ENCODE data around the gene TAF11L11.
"Not testable (repeated sequence)": the region's sequence is repeated elsewhere in the genome, so short reads cannot be mapped to it uniquely, and the experiment has no call there.

Gene TAF11L11

GRCh38 chr5:17603880-17604279, at the start of gene TAF11L11:
Gene TAF11L11 (plus strand): TSS chr5:17604183.
- FAIRE-seq; DNase-seq (ENCODE audit: insufficient read length, low spot score): not testable (repeated sequence)

DNA sequence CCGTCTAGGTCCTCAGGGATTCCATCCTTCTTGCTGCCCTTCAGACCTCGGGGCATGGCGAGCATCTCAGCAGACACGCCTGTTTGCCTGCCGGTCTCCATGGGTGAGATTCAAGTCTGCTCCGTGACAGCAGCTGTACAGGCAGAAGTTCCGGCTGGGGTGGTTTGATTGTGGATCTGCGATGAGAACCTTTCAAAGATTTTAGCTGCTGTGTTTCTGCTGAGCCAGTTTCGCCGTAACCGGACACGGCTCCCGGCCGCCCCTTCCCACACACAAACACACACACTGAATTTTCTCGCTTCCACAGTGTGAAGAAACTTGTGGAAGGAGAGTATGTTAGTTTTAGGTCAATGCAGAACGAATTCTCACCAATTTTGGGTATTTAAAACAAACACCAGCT, 18.3 kb upstream of the TAF11L11 start, which contains the start of gene TAF11L7:
Gene TAF11L7, minus strand, starts transcription at position 101 of the 400 bp plus-strand sequence.
- not testable (repeated sequence) for DNase-seq (ENCODE audit: insufficient read length, low spot score); FAIRE-seq

DNA sequence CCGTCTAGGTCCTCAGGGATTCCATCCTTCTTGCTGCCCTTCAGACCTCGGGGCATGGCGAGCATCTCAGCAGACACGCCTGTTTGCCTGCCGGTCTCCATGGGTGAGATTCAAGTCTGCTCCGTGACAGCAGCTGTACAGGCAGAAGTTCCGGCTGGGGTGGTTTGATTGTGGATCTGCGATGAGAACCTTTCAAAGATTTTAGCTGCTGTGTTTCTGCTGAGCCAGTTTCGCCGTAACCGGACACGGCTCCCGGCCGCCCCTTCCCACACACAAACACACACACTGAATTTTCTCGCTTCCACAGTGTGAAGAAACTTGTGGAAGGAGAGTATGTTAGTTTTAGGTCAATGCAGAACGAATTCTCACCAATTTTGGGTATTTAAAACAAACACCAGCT, 13.1 kb upstream of the TAF11L11 start, which contains the start of gene TAF11L8:
Gene TAF11L8, minus strand, starts transcription at position 101 of the 400 bp plus-strand sequence.
- not testable (repeated sequence) for FAIRE-seq; DNase-seq (ENCODE audit: insufficient read length, low spot score)

DNA sequence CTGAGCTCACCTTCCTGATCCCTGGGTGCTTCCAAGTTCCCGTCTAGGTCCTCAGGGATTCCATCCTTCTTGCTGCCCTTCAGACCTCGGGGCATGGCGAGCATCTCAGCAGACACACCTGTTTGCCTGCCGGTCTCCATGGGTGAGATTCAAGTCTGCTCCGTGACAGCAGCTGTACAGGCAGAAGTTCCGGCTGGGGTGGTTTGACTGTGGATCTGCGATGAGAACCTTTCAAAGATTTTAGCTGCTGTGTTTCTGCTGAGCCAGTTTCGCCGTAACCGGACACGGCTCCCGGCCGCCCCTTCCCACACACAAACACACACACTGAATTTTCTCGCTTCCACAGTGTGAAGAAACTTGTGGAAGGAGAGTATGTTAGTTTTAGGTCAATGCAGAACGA, 9.7 kb upstream of the TAF11L11 start, which contains the start of gene TAF11L9:
Gene TAF11L9, minus strand, starts transcription at position 140 of the 400 bp plus-strand sequence.
- not testable (repeated sequence) for FAIRE-seq

GRCh38 chr5:17597728-17598127, 6.3 kb upstream of the TAF11L11 start, which contains the start of gene TAF11L10:
Gene TAF11L10 (minus strand): TSS chr5:17597828.
- not testable (repeated sequence) for DNase-seq (ENCODE audit: insufficient read length, low spot score); FAIRE-seq

More for the DNA sequence above, 9.7 kb upstream of the TAF11L11 start, which contains the start of gene TAF11L9:
- DNase-seq (ENCODE audit: insufficient read length, low spot score), result not testable (repeated sequence)

DNA sequence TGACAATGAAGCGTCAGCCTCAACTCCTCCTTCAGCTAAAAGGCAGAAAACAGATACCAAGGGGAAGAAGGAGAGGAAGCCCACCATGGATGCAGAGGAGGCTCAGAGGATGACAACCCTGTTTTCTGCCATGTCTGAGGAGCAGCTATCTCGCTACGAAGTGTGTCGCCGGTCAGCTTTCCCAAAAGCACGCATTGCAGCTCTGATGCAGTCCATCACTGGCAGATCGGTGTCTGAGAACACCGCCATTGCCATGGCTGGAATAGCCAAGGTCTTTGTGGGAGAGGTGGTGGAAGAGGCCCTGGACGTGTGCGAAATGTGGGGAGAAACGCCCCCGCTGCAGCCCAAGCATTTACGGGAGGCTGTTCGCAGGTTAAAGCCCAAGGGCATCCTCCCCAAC, 968 bp downstream of the TAF11L11 start:
- no peak for TF ChIP-seq POLR2A (IDR thresholded peaks at IDR 0.05; ENCODE audit: low read depth, low read length)
- no peak for FAIRE-seq
- DNase-seq (ENCODE audit: insufficient read length, low spot score), result no peak

GRCh38 chr5:17607461-17607860, 3.5 kb downstream of the TAF11L11 start:
- not testable (repeated sequence) for FAIRE-seq; DNase-seq (ENCODE audit: insufficient read length, low spot score)

DNA sequence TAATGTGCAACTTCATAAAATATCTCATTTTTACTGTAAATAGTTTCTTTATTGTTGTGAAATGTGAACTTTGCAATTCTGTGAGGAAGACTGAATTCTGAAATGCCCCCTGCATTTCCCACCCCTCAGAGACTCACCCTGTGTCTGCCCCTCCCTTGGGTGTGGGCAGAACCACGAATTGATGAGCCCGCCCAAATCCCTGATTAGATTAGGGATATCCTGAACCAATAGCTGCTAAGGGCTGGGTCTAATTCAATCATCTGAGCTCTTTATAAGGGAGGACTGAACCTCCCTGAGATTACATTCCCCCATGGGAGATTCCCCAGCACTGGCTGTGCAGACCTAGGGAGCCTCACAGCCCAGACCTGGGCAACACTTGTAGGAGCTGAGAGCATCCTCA, 6.1 kb downstream of the TAF11L11 start, which contains the start of gene TAF11L12:
Gene TAF11L12, plus strand, starts transcription at position 301 of the 400 bp plus-strand sequence.
- not testable (repeated sequence) for DNase-seq (ENCODE audit: insufficient read length, low spot score); FAIRE-seq

- no peak for FAIRE-seq
- no peak for TF ChIP-seq POLR2A (IDR thresholded peaks at IDR 0.05; ENCODE audit: low read depth, low read length)
- no peak for DNase-seq (ENCODE audit: insufficient read length, low spot score)
Observed at GRCh38 chr5:17614872-17615605, 11.1 kb downstream of the TAF11L11 start.

DNA sequence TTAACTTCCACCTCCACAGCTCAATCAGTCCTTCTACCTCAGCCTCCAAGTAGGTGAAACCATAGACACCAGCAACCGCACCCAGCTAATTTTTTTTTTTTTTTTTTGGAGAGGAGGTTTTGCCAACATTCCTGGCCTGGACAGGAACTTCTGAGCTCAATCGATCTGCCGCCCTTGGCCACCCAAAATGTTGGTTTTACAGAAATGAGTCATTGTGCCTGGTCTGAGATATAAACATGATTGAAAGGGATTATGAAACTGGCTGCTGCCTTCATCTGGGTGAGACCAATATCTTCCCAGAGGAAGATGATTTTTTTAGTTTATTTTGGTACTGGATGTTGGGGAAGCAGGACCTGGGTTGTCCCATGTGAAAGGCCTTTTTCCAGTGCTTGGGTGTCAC, 15.4 kb downstream of the TAF11L11 start:
- DNase-seq (ENCODE audit: insufficient read length, low spot score) (no peak), FAIRE-seq (no peak)
- no peak for TF ChIP-seq POLR2A (IDR thresholded peaks at IDR 0.05; ENCODE audit: low read depth, low read length)

DNA sequence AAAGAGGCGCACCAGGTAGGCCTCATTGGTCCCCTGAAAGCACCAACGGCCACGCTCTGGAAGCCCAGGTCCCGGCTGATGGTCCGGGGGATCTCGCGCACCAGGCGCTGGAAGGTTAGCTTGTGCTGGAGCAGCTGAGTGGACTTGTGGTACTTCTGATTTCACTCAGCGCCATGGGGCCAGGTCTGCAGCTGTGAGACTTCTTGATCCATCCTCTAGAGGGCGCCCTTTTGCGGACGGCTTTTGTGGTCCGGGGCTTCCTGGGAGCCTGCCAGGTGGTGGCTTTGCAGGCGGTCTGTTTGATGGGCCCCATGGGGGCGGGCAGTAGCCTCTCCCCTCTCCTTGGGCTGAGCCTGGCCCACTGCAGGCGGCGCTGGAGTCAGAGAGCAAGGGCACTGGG, 16.6 kb downstream of the TAF11L11 start:
- FAIRE-seq (no peak), DNase-seq (ENCODE audit: insufficient read length, low spot score) (no peak)
- TF ChIP-seq POLR2A (IDR thresholded peaks at IDR 0.05; ENCODE audit: low read depth, low read length), result no peak

- TF ChIP-seq POLR2A (IDR thresholded peaks at IDR 0.05; ENCODE audit: low read depth, low read length), result no peak
- FAIRE-seq, result no peak
- DNase-seq (ENCODE audit: insufficient read length, low spot score), result no peak
Observed at GRCh38 chr5:17625686-17626085, 21.7 kb downstream of the TAF11L11 start.

DNA sequence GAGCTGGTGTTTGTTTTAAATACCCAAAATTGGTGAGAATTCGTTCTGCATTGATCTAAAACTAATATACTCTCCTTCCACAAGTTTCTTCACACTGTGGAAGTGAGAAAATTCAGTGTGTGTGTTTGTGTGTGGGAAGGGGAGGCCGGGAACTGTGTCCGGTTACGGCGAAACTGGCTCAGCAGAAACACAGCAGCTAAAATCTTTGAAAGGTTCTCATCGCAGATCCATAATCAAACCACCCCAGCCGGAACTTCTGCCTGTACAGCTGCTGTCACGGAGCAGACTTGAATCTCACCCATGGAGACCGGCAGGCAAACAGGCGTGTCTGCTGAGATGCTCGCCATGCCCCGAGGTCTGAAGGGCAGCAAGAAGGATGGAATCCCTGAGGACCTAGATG, 27.8 kb downstream of the TAF11L11 start, which contains the start of gene TAF11L13:
Gene TAF11L13, plus strand, starts transcription at position 301 of the 400 bp plus-strand sequence.
- not testable (repeated sequence) for FAIRE-seq; DNase-seq (ENCODE audit: insufficient read length, low spot score)

- TF ChIP-seq POLR2A (IDR thresholded peaks at IDR 0.05; ENCODE audit: low read depth, low read length), result no peak
- FAIRE-seq (no peak), DNase-seq (ENCODE audit: insufficient read length, low spot score) (no peak)
Observed at GRCh38 chr5:17634160-17634559, 30.2 kb downstream of the TAF11L11 start, which contains the start of gene TAF11L14. Gene TAF11L14 (plus strand): TSS chr5:17634460.

DNA sequence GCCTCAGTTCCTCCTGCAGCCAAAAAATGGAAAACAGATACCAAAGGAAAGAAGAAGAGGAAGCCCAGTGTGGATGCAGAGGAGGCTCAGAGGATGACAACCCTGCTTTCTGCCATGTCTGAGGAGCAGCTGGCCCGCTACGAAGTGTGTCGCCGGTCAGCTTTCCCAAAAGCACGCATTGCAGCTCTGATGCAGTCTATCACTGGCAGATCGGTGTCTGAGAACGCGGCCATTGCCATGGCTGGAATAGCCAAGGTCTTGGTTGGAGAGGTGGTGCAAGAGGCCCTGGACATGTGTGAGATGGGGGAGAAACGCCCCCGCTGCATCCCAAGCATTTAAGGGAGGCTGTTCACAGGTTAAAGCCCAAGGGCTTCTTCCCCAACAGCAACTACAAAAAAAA, 45.2 kb downstream of the TAF11L11 start:
- not testable (repeated sequence) for DNase-seq (ENCODE audit: insufficient read length, low spot score); FAIRE-seq

DNA sequence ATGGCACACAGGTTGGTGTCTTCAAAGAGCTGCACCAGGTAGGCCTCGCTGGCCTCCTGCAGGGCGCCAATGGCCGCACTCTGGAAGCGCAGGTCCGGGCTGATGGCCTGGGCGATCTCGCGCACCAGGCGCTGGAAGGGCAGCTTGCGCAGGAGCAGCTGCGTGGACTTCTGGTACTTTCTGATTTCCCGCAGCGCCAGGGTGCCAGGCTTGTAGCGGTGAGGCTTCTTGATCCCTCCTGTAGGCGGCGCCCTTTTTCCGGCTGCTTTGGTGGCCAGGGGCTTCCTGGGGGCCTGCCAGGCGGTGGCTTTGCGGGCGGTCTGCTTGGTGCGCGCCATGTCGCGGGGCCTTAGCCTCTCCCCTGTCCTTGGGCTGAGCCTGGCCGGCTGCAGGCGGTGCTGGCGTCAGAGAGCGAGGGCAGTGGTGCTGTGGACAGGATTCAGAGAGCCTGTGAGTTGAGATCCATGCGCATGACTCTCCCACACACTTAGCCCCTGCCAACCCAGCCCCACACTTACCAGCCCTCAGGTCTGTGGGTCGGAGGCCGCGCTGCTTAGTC, 51.3 kb downstream of the TAF11L11 start:
- DNase-seq (ENCODE audit: insufficient read length, low spot score); FAIRE-seq: not testable (repeated sequence)

Data from H54 (cell line).